NCI-H69 (cell line): ENCODE results near the gene CAMKK2.
"Not testable (repeated sequence)": the region's sequence is repeated elsewhere in the genome, so short reads cannot be mapped to it uniquely, and the experiment has no call there.

Experiments
- DNase-seq: peaks from one replicate; lab custom pipeline; 2025; lab: John Stamatoyannopoulos, UW

Gene CAMKK2

DNA sequence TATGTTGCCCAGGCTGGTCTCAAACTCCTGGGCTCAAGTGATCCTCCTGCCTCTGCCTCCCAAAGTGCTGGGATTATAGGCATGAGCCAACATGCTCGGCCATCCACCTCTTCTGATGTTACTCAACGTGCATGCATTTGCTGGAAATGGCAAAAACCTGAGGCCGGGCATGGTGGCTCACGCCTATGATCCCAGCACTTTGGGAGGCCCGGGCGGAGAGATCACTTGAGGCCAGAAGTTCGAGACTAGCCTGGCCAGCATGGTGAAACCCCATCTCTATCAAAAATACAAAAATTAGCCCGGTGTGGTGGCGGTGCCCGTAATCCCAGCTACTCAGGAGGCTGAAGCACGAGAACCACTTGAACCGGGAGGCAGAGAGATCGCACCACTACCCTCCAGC lies 1.9 kb upstream of the CAMKK2 start:
- not testable (repeated sequence) for DNase-seq

DNA sequence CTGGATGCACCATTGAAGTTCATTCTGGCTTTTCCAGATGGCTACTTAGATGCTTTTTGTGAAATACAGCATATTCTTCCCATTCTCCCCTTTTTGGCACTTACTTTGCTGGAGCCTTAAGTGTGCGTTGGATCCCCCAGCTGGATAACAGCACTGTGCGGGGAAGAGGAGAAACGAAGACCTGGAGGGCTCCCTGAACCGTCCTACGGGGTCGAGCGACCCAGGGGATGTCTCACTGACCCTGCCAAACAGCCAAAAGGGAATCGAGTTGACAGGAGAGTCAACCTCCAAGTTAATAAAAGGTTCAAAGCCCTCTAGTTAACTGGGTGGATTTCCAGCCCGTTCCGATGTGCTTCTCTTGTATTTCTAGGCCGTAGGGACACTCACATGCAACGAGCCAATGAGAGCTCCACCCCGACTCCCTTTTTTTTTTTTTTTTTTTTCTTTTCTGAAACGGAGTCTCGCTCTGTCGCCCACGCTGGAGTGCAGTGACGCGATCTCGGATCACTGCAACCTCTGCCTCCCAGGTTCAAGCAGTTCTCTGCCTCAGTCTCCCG lies 1.0 kb upstream of the CAMKK2 start:
- peak; percentile 70 for DNase-seq

DNA sequence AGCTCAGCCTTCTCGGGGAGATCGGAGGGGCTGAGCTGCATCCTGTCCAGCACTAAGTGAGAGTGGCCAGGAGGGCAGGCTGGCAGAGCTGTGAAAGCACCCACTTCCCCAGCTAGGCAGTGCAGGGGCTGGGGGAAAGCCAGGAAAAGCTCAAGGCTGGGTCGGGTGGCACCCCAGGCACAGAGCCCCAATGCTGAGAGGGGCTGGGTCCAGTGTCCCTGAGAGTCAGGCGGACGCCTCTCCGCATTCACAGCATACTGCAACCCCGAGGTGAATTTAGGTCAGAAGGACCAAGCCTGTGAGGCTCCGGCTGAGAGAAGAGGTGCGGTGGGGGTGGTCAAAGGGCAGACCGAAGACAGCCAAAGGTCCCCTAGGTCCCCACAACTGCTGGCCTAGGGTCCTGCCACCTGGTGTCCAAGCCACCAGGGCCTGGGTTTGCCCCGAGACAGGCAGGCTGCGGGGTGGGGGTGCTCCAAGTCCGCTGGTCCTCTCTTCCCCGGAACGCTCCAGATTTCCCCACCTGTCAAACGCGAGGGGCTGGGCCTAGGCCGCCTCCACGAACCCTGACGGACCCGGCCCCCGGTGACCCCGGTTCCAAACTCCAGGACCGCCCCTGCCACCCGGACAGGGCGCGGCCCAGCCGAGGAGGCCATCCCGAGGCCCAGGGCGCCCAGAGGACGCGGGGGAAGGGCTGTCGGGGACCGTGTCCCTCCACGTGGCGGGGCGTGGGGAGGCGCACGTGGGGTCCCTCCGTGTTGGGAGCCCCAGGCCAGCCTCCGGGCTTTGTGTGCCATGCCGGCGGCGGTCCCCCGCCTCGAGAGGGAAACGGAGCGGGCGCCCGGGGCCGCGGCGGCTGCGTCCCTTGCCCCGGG lies 527 bp downstream of the CAMKK2 start:
- peak; percentile 57 for DNase-seq

DNA sequence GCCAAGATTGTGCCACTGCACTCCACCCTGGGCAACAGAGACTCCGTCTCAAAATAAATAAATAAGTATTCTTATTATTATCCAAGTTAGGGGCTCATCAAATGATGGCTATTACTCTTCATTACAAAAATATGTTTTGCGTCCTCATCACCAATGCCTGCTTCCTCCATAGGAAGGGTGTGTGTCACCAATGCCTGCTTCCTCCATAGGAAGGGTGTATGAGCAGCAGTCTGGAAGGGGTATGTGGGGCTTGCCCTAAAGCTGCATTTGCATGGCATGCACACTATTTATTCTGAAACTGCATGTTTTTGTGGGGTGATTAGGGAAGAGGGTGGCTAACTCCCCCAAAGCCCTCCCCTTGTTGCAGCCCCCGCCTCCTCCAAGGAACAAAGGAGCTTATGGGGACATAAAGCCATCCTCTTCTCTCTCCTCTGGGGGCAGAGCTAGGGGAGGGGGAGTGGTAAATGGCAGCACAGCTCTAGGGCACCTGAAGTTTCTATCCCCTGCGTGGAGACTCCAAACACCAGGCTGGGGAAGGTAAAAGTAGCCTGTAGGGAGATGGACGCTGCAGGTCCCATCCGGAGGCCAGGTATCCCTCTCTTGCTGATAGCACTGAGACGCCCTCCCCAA lies 1.3 kb downstream of the CAMKK2 start:
- peak; percentile 57 for DNase-seq

DNA sequence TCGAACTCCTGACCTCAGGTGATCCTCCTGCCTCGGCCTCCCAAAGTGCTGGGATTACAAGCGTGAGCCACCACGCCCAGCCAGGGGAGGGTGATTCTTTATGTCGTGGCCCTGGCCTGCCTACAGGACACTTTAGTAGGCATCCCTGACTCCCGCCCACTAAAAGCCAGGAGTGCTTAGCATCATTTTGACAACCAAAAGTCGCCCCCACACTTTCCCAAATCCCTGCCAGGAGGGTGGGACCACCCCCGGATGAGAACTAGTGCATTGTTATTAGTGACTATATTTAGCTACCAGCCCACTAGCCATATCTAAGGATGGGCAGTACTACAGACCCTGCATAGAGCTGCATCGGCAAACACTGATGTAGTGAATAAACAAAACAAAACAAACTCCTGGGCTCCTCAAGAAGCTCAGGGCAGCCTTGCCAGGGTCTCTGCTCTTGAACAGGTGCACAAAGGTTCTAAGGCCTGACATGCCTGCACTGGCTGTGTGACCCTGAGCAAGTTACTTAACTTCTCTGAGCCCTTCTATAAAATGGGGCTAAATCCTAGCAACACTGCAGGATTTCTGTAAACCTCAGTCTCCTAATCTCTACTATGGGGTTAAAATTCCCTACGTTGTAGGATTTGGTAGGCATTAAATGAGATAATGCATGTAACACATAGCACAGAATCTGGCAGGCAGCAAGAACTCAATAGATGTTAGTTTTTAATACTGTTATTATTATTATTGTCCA lies 2.2 kb downstream of the CAMKK2 start:
- no peak for DNase-seq

DNA sequence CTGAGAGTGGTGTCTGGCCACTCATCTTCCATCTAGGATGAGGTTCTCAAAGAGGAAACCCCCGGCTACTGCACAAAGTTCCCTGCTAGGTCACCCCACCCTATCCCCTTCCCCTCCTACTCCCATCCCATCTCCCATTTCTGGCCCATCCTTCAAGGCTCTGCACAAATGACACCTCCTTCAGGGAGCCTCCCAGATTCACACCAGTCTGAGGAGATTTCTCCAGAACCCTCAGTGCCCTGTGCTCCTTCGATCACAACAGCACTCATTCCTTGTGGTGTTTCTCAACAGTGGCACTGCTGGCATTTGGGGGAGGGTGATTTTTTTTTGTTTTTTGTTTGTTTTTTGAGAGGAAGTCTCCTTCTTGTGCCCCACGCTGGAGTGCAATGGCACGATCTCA lies 2.9 kb downstream of the CAMKK2 start:
- DNase-seq: no peak

DNA sequence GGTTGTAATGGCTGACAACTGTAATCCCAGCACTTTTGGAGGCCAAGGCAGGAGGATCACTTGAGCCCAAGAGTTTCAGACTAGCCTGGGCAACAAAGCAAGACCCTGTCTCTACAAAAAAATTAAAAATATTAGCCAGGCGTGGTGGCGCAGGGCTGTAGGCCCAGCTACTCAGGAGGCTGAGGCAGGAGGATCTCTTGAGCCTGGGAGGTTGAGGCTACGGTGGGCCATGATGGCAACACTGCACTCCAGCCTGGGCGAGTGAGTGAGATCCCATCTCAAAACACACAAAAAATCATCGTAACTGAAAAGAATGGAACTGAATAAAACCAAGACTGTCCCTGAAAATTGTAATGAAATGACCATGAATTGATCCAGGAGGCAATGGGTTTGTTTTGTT lies 6.1 kb downstream of the CAMKK2 start:
- DNase-seq: no peak

DNA sequence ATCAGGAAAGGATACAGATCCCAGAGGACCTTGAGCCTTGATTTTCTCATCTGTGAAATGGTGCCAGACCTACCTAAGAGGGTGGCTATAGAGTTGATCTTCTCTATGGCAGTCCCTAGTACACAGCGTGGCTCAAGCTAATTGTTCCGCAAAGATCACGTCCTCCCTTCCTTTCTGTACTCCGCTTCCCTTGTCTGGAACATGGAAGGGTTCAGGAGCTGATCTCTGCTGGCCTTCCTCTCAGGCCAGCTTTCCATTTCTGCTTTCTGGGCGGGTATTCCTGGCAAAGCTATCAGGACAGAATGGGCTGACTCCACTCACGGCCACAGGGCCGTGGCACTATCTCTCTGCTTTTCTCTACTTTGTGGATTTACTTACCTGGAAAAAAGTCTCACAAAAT lies 6.5 kb downstream of the CAMKK2 start:
- no peak for DNase-seq

DNA sequence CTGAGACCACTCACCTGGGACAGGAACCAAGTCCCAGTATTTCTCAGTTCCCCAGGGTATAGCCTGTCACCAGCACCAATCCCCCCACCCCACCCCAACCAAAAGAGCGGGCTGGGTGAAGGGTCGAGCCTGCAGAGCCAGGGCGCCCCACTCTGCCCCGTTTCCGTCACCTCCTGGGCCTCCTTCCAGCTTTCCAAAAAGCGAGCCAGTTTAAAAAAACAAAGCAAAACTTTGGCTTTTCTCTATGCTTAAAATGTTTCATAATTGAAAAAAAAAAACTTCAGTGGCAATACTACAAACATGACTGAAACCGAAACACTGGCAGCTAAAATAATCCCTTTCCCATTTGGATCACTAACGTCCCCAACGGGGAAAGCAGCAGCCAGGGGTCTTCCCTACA lies 7.5 kb downstream of the CAMKK2 start:
- no peak for DNase-seq

DNA sequence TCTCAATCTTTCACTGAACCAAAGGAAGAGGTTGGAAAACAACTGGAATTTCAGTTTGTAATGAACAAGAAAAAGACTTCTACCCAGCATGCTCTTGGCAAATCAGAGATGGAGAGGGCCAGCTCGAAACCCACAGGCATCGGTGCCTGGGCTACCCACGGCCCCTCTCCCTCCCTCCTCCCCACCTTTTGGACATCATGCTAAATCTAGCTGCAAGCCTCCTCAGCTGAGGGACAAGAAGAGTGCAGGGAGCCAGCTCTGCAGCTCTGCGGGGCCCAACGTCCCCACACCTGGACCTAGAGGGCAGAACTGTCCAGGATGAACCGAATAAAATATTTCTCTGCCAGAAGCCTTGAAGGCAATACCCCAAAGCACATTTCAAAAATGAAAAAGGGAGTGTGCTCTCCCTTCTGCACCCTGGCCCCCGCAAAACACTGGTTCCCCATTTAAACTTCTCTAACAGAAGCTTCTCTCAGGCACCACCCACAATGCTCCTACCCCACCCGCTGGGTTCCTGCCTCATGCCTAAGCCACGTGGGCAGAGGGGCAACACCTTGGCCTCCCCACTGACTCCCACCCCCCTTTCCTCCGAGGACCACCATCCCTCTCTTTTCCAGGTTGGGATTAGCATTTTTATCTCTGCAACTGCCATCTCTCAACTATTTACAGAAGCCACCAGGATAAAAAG lies 8.2 kb downstream of the CAMKK2 start:
- DNase-seq: no peak

DNA sequence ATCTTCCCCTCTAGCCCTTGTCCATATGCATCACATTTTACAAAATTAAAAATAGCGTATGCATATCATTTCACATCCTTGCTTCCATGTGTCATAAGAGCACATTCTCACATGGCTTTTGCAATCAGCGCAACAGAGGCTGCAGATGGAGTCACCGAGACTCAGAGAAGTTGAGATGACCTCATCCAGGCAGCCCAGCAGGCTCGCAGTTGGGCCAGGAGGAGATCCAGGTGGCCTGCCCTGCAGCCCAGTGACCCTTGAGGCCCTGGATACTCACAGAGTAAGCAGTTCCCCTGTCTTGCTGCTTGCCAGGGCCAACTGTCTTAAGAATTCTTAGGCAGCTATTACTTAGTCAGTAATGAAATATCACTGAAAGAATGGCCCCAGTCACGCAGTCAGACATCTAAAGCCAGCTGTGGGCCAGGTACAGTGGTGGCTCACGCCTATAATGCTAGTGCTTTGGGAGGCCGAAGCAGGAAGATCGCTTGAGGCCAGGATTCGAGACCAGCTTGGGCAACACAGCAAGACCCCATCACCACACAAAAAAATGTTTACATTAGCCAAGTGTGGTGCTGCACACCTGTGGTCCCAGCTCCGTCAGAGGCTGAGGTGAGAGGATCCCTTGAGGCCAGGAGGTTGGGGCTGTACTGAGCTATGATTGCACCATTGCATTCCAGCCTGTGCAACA lies 9.1 kb downstream of the CAMKK2 start:
- no peak for DNase-seq

DNA sequence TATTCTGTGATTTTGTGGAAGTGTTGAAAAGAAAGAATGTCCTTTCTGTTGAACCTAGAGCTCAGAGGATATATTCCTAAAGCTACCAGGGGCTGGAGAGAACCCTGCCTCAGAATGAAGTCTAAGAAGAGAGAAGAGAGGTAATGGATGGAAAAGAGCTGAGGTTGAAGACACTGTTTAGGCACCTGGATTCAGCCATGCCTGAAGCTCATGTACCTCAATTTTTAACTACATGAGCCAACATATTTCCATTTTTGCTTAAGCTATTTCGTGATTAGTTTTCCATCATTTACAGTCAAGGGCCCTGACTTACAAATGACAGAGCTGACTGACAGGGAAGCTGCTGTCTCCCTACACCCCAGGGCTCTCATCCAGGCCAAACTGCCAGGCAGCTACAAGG lies 10.7 kb downstream of the CAMKK2 start:
- DNase-seq: no peak

DNA sequence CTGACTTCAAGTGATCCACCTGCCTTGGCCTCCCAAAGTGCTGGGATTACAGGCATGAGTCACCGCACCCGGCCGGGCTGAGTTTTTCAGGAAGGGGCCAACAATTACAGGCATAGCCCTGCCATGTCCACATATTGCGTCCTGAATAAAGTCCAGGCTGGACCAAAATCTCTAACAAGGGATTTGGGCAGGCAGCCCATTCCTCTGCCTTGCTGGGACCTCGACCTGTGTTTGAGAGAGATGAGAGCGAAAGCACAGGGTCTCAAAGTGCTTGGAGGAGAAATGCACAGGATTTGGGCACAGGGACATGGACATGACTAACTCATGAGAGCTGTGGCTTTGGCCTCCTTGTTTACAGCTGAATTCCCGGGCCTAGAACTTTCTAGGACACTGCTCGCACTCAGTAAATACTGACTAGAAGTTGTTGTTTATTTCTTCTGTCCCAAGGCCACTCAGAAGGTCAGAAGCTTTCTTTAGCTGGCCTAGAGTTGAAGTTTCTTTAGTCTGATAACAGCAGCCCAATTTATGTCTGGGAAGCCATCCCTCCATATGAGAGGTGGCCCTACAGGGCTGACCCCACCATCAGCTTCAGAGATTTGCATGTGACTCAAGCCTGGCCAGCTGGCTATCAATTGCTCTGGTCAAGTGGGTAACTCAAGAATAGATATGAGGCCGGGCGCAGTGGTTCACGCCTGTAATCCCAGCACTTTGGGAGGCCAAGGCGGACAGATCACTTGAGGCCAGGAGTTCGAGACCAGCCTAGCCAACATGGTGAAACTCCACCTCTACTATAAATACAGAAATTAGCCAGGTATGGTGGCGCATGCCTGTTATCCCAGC lies 11.7 kb downstream of the CAMKK2 start:
- DNase-seq: no peak

DNA sequence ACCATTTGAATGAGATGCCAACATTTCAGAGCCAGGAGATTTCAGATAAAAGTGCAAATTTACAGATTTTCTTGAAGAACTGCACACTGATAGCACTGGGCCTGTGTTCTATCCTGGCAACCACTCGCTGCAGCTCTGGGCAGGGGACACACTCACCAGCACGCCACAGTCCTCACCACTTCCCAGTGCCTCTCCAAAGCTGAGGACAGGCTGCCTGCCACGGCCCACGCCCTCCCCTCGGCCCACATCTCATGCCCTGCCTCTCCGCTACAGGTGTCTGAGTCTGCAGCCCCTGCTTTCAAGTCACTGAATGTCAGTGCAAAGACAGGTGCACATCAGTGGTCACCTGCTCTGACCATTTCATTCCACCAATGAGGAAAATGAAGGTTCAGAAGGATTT lies 12.7 kb downstream of the CAMKK2 start:
- no peak for DNase-seq

DNA sequence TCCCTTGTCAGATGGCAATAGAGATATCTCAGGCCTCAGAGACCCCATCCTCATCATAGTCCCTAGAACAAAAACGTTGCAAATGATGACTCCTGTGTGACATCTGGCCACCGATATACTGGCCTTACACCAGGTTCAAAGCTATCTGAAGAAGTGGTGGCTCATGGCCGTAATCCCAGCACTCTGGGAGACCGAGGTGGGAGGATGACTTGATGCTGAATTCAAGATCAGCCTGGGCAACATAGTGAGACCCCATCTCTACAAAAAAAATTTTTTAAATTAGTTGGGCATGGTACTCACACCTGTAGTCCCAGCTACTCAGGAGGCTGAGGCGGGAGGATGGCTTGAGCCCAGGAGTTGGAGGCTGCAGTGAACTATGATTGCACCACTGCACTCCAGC lies 13.1 kb downstream of the CAMKK2 start:
- DNase-seq: no peak

DNA sequence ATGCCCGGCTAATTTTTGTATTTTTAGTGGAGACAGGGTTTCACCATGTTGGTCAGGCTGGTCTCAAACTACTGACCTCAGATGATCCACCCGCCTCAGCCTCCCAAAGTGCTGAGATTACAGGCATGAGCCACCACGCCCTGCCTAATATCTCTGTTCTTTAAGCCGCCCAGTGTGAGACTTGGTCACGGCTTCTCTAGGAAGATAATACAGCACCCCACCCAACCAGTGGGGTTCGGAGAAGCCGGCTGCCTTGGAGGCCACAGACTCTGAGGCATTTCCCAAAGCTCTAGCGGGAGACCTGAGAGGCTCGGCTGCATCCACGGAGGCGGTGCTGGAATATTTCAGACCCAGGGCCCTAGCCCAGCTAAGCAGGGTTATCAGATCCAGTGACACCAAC lies 13.6 kb downstream of the CAMKK2 start:
- DNase-seq: not testable (repeated sequence)

DNA sequence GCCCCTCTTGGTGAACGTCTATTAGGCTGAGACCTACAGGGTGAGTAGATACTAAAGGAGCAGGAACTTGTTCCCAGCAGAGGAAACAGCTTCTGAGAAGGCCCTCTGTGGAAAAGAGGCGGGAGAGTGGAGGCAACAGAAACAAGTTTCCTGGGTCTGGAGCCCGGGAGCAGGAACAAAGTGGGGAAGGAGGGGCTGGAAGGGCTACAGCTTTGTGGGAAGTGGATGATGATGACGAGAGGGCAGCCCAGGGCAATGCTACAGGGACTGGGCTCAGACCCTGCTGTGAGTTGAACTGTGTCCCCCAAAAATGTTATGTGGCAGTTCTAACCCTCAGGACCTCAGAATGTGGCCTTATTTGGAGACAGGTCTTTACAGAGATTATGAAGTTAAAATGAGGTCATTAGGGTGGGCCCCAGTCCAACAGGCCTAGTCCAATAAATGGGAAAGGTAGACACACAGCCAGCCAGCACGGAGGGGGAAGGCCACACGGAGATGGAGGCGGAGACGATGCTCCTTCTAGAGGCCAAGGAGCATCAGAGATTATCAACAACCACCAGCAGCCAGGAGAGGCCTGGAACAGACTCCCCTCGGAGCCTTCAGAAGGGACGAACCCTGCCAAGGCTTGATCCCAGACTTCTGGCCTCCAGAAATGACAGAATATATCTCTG lies 14.3 kb downstream of the CAMKK2 start:
- no peak for DNase-seq

DNA sequence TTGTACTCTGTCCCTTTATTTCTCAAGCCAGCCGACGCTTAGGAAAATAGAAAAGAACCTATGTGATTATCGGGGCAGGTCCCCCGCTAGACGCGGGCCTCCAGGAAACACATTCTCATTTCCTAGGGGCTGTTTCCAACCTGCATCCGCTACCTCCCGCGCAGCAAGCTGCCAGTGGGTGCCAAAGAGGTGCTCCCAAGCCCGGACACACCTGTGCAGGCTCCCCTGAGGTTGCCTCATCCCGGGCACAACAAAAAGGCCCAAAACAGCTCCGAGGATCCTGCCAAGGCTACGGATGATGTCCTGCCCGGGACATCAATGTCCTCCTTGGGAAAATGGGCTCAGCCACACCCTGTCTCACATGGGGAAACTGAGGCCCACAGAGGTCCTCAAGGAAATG lies 15.4 kb downstream of the CAMKK2 start:
- not testable (repeated sequence) for DNase-seq

DNA sequence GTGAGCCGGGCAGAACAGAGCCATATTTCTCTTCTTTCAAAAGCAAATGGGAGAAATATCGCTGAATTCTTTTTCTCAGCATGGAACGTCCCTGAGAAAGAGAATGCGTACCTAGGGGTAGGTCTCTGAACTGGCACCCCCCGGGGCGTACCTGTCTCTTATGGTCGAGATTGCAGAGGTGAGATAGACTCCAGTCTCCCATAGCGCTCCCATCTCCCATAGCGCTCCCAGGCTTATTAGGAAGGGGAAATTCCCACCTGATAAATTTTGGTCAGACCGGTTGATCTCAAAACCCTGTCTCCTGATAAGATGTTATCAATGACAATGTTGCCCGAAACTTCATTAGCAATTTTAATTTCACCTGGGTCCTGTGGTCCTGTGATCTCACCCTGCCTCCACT lies 16.0 kb downstream of the CAMKK2 start:
- not testable (repeated sequence) for DNase-seq

DNA sequence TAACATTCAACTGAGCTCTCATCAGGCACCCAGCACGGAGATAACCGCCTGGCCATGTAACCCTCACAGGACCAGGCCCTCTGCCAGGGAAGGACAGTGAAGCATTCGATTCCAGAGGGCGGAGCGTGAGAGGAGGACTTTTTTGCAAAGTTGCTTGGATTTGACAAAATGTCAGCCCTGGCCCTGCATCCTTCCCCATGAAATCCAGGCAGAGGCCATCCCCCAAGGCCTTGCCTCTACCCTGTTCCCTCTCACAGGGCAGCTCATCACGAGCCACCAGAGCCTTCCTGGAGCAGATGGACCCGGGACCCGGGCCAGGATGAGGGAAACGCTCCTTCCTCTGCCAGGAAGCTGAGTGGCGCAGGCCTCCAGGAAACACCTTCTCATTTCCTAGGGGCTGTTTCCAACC lies 17.0 kb downstream of the CAMKK2 start:
- DNase-seq: no peak
